Measurements from ENCODE around the gene WASL. TPM values are rescaled to one million over a fixed set of nuclear protein-coding genes. Genes with fewer than 3 reads are reported as not detected.
A peak's percentile ranks its signal among the peaks of the same experiment; 100 is the strongest.

WASL gene
- total RNA-seq, 1 experiment from 2014 or later, result 32.1 TPM

GRCh38 chr7:123718773-123719172 lies 30.0 kb downstream of the WASL start:
- peaks cover 7% of the 10 kb centered on the region for H3K4me1 ChIP-seq (ENCODE audit: insufficient read depth, low read length, poor library complexity, severe bottlenecking)
- no peaks in the 10 kb centered on the region for H3K27me3 ChIP-seq (replicated peaks; ENCODE audit: insufficient read depth, low read depth, low read length, poor library complexity)
- H3K27ac ChIP-seq (ENCODE audit: low read depth, low read length, poor library complexity, severe bottlenecking), result no peak overlapping the region
- POLR2A ChIA-PET (ENCODE audit: low non-redundant PET), result no interaction called here
- DNase-seq (ENCODE audit: low spot score), result no peak
- H3K4me3 ChIP-seq (ENCODE audit: low read depth, low read length, poor library complexity, severe bottlenecking), result no peak overlapping the region
- intact Hi-C loops (cut with micrococcal nuclease; ENCODE audit: unreplicated experiment), result no loop called here
- CTCF ChIA-PET, result no interaction called here
- TF ChIP-seq EZH2 (IDR thresholded peaks at IDR 0.05; ENCODE audit: borderline replicate concordance, low read depth, low read length, poor library complexity, severe bottlenecking) (no peak), CTCF (conservative IDR thresholded peaks at IDR 0.05; ENCODE audit: low read depth, low read length) (no peak)
- H3K9me3 ChIP-seq (ENCODE audit: low read depth, low read length, poor library complexity, severe bottlenecking), result no peaks in the 10 kb centered on the region
- H3K36me3 ChIP-seq (ENCODE audit: insufficient read depth, low read length, poor library complexity, severe bottlenecking), result no peaks in the 10 kb centered on the region
- no TSS peak for BruUV-seq (replicated peaks)

- ChIA-PET CTCF (no interaction called here), POLR2A (ENCODE audit: low non-redundant PET) (no interaction called here)
- no peaks in the 10 kb centered on the region for H3K36me3 ChIP-seq (ENCODE audit: insufficient read depth, low read length, poor library complexity, severe bottlenecking)
- intact Hi-C loops (cut with micrococcal nuclease; ENCODE audit: unreplicated experiment), result no loop called here
- no peak for DNase-seq (ENCODE audit: low spot score)
- H3K27me3 ChIP-seq (replicated peaks; ENCODE audit: insufficient read depth, low read depth, low read length, poor library complexity), result no peaks in the 10 kb centered on the region
- H3K27ac ChIP-seq (ENCODE audit: low read depth, low read length, poor library complexity, severe bottlenecking), result no peak overlapping the region
- BruUV-seq (replicated peaks), result no TSS peak
- peaks cover under 1% of the 10 kb centered on the region for H3K4me1 ChIP-seq (ENCODE audit: insufficient read depth, low read length, poor library complexity, severe bottlenecking)
- no peaks in the 10 kb centered on the region for H3K9me3 ChIP-seq (ENCODE audit: low read depth, low read length, poor library complexity, severe bottlenecking)
- no peak overlapping the region for H3K4me3 ChIP-seq (ENCODE audit: low read depth, low read length, poor library complexity, severe bottlenecking)
- TF ChIP-seq EZH2 (IDR thresholded peaks at IDR 0.05; ENCODE audit: borderline replicate concordance, low read depth, low read length, poor library complexity, severe bottlenecking) (no peak), CTCF (conservative IDR thresholded peaks at IDR 0.05; ENCODE audit: low read depth, low read length) (no peak)
Measured at GRCh38 chr7:123717689-123718088, 31.1 kb downstream of the WASL start.

- TF ChIP-seq CTCF (conservative IDR thresholded peaks at IDR 0.05; ENCODE audit: low read depth, low read length), result 0 out of 2 replicates have a peak, but pooled peaks have one; percentile 20
- TF ChIP-seq EZH2 (IDR thresholded peaks at IDR 0.05; ENCODE audit: borderline replicate concordance, low read depth, low read length, poor library complexity, severe bottlenecking), result no peak
- H3K4me1 ChIP-seq (ENCODE audit: insufficient read depth, low read length, poor library complexity, severe bottlenecking), result peaks cover 9% of the 10 kb centered on the region
- no peak for DNase-seq (ENCODE audit: low spot score)
- H3K4me3 ChIP-seq (ENCODE audit: low read depth, low read length, poor library complexity, severe bottlenecking), result no peak overlapping the region
- no peak overlapping the region for H3K27ac ChIP-seq (ENCODE audit: low read depth, low read length, poor library complexity, severe bottlenecking)
- no peaks in the 10 kb centered on the region for H3K9me3 ChIP-seq (ENCODE audit: low read depth, low read length, poor library complexity, severe bottlenecking)
- no peaks in the 10 kb centered on the region for H3K36me3 ChIP-seq (ENCODE audit: insufficient read depth, low read length, poor library complexity, severe bottlenecking)
- intact Hi-C loops (cut with micrococcal nuclease; ENCODE audit: unreplicated experiment), result no loop called here
- ChIA-PET POLR2A (ENCODE audit: low non-redundant PET) (no interaction called here), CTCF (no interaction called here)
- H3K27me3 ChIP-seq (replicated peaks; ENCODE audit: insufficient read depth, low read depth, low read length, poor library complexity), result no peaks in the 10 kb centered on the region
- no TSS peak for BruUV-seq (replicated peaks)
Measured at GRCh38 chr7:123716877-123717276, 31.9 kb downstream of the WASL start.

Measured in A673 (cell line).